Measurements from ENCODE around the gene GOLGA6L2.
"Not testable (repeated sequence)": the region's sequence is repeated elsewhere in the genome, so short reads cannot be mapped to it uniquely, and the experiment has no call there.

GOLGA6L2 gene

GRCh38 chr15:23425327-23425726 lies 21.7 kb downstream of the GOLGA6L2 start:
- not testable (repeated sequence) for DNase-seq (ENCODE audit: low read depth)

- no peak for DNase-seq (ENCODE audit: low read depth)
These were observed 22.7 kb downstream of the GOLGA6L2 start for GRCh38 chr15:23424111-23424904.

DNA sequence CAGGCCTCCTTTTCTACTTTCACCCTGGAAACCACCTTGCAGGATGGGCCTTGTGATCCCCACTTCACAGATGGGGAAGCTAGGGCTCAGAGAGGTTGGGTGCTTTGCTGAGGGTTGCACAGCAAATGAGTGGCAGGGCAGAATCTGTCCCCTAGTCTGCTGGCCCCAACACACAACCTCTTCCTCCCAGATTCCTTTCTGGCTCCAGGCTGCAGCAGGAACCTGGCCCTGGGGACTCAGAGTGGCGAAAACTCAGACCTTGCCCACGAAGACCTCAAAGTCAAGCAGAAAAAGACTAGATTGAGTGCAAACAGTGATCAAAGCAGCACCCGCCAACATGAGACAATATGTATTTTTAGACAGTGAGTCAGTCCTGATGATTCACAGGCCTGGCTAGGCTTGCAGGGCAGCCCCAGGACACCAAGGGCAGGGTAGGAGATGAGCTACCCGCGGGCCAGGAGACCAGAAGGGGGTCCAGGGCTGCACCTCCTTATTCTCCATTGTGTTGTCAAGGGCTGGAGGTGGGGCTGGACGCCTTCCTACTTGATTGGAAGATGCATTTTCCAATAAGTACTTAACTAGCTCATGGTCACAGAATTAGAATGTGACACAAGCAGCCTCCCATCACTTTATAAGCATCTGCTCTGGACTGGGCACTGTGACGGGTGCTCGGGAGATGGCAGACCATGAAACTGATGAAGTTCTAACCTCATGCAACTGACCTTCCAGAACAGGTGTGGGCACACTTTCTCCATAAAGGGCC lies 23.9 kb downstream of the GOLGA6L2 start:
- DNase-seq (ENCODE audit: low read depth), result no peak

DNA sequence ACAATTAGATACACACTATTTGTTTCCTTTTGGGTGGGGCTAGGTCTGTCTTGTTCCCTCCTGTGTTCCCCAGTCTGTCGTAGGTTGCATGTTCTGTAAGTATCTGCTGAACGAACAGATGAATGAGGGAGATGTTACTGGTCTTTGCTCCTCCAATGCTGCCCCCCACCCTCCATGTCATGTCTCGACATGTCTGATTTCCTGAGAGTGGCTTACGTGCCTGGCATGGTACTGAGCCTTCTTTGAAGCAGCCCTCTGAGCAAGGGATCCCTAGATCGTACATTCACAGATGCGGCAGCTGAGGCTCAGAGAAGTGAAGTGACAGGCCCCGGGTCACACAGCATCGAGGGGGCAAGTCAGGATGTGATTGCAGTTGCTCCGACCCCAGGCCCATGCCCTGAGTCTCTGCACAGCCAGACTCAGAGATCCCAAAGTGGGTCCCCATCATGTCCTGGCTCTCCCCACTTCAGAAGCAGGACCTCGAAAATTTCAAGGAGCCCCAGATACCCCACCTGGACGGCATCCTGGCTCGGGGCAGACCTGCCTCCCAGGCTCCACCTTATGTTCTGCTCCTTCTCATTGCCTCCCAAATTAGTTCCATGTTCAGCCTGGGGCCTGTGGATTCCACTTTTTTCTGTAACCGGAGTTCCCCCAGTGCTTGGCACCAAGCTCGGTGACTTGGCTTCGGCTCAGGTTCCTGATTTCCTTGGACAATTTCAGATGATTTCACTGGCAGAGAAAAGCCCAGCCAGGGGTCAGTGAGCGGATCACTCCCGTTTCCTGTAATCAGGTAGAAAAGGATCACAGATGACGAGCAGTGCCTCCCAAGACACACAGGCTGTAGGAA lies 24.7 kb downstream of the GOLGA6L2 start:
- no peak for DNase-seq (ENCODE audit: low read depth)

DNA sequence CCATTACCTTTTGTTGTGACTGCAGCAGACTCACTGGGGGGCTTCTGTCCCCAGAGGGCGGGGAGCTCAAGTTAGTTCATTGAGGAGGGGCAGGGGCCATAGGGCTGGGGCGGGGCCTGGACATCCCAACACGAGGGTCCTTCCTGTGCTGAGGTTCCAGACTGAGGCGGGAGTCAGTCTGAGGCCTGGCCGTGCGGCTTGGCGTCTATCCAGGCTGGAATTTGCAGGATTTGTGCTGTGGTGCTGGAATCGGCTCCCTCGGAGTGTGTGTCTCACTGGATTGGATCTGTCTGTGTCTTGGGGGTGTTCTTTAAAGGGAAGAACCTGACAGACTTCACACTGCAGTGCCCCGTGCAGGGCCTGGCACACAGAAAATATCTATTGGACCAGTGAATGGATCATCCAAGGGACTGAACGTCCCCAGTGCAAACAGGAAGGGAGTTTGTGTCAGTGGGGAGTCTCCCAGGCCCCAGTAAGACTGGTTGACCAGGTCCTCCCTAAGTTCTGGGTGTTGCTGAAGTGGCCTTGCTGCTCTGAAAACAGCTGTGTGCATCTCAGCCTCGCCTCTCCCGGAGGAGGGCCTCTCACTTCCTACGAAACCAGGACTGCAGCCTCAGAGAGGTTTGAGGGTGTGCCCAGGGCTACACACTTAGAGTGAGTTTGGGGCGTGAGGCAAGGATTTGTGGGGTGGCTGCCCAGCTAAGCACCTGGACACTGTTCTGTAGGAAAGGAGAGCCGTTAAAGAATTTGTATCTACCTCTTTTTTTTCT lies 26.1 kb downstream of the GOLGA6L2 start:
- DNase-seq (ENCODE audit: low read depth), result no peak

DNA sequence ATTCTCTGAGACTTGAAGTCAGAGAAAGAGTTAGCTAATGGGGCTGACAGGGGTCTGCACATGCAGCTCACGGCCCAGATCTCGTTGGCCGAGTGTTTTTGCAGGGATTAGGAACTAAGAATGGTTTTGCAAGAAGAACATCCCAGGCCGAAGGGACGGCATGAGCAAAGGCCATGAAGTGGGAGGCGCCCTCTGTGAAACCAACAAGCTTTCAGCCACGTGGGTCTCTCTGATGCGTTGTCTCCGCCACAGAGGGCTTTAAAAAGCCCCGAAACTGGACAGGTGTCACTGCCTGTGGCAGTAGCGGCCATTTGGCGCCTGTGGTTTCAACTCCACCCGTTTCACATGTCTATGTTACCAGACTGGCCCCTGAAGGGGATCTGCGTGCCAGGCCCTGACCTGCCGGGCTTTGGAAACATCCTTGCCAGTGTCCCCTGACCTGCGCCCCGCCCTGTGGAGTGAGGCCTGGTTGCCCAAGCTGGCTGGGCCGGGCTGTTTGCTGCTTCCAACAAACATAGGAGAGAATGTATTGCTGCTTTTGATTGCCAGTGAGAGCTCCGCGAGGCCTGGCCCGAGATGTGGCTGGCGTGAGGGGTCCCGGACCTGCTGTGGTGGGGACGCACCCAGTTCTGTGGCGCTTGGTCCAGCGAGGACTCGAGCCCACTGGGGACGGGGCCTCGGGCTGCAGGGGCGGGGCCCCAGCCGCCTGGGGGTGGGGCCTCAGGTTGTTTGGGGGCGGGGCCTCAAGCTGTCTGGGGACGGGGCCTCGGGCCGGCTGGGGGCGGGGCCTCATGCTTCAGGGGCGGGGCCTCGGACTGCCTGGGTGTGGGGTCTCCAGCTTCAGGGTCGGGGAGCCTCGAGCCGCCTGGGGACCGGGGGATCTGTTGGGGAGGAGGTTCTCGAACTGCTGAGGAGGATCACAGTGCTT lies 30.4 kb downstream of the GOLGA6L2 start:
- DNase-seq (ENCODE audit: low read depth), result no peak

- not testable (repeated sequence) for DNase-seq (ENCODE audit: low read depth)
These were observed 31.2 kb downstream of the GOLGA6L2 start for GRCh38 chr15:23415866-23416265.

GRCh38 chr15:23415321-23415865 lies 31.6 kb downstream of the GOLGA6L2 start:
- no peak for DNase-seq (ENCODE audit: low read depth)

DNA sequence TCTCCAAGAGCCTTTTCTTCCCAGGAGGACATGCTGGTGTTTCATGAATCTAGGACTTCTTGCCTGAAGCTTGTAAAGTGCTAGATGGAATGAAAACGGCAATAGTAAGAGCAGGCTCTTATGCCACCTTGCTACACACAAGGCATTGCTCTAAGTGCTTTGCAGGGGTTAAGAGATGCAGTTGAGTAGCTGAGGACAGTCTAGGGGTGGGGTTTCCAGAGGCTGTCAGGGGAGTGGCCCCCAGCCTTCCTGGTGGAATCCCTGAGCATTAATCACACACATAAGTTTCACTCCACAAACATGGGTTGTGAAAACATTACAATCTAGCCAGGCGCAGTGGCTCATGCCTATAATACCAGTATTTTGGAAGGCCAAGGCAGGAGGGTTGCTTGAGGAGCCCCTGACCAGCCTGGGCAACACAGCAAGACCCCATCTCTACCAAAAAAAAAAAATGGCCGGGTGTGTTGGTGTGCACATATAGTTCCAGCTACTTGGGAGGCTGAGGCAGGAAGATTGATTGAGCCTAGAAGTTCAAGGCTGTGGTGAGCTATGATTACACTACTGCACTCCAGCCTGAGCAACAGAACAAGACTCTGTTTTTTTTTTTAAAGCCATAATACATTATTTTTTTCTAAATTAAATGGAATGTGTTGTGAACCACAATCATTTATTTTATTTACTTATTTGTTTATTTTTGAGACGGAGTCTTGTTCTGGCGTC lies 34.0 kb downstream of the GOLGA6L2 start:
- not testable (repeated sequence) for DNase-seq (ENCODE audit: low read depth)

- no peak for DNase-seq (ENCODE audit: low read depth)
These were observed 35.2 kb downstream of the GOLGA6L2 start for GRCh38 chr15:23411841-23412240.

DNA sequence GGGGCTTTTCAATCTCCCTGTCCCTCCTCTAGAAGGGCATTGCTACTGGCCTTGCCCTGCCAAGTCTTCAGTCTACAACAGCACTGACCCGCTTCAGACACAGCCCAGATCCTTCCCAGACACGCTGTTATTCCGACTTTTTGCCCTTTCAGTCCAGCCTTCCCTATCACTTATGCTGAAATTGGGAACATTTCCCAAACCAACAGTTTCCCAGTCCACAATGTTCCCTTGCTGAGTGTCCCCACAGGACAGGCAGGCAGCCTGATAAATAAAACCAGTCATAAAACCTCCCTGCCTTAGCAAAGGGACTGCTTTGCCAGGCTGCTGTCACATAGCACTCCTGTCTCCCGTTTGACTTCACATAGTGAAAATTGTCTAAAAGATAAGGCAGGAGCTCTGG lies 43.5 kb downstream of the GOLGA6L2 start:
- DNase-seq (ENCODE audit: low read depth), result no peak

DNA sequence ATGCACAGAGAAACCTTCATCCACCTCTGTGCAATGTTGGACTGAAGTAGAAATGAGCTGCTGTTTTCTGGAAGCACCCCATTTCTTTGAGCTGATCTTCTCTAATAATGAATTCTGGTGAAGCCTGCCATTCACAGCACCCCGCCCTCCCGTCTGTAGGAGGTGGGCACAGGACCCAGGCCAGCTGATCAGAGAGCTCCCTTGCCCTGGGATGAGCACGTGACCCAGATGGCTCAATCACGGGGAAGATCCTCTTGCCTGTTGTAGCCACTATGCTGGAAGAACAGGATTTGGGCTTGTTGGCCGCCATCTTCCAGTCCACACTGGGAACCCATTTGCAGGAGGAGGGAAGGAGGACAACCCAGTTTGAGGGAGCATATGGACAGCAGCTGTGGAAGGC lies 44.5 kb downstream of the GOLGA6L2 start:
- DNase-seq (ENCODE audit: low read depth), result no peak

- DNase-seq (ENCODE audit: low read depth), result no peak
These were observed 44.9 kb downstream of the GOLGA6L2 start for GRCh38 chr15:23402140-23402539.

GRCh38 chr15:23401627-23402026 lies 45.4 kb downstream of the GOLGA6L2 start:
- DNase-seq (ENCODE audit: low read depth), result no peak

GRCh38 chr15:23399207-23399606 lies 47.8 kb downstream of the GOLGA6L2 start:
- DNase-seq (ENCODE audit: low read depth), result not testable (repeated sequence)

DNA sequence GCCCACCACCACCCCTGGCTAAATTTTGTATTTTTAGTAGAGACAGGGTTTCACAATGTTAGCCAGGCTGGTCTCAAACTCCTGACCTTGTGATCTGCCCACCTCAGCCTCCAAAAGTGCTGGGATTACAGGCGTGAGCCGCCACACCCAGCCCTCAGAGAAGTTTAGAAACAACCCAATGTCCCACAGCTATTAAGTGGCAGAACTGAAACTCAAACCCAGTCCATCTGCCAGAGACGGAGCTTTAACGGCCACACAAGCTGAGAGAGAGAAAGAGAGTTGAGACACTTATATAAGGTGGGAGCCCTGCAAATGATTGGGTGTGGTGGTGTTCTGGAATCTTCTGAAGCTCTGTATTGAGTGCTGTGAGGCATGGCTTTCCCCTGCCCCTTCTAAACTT lies 48.7 kb downstream of the GOLGA6L2 start:
- not testable (repeated sequence) for DNase-seq (ENCODE audit: low read depth)

- no peak for DNase-seq (ENCODE audit: low read depth)
These were observed 49.3 kb downstream of the GOLGA6L2 start for GRCh38 chr15:23397779-23398178.

GRCh38 chr15:23395832-23396231 lies 51.2 kb downstream of the GOLGA6L2 start:
- DNase-seq (ENCODE audit: low read depth), result no peak

DNA sequence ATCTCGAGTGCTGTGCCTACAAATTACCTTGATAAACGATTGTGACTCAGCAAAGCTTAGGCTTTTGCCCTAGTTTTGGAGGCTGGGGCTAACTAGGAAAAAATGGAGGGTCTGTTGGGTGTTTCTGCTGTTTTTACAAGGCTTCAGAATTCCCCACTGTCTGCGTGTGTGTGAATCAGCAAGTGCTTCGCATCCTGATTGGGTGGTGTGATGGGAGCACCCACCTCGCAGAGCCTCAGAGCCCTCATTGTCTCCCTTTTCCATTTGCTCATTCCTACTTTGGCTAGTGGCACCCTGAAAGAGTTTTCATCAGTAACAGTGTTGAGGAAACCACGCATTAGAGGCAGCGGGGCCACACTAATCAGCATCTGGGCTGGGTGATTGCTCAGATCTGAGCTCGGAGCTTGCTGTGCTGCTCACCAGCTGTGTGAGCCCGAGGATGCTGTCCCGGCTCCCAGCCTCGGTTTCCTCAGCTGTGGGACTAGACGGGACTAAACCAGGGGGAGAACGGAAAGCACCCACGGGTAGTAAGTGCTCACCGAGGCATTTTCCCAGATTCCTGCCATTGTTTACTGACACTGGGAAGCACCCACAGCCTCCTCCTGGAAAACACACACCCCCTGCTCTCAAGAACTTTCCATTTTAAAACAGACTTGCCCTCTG lies 51.9 kb downstream of the GOLGA6L2 start:
- no peak for DNase-seq (ENCODE audit: low read depth)

All from stimulated activated CD8-positive, alpha-beta memory T cell treated with anti-CD3 and anti-CD28 coated beads, Interleukin-12 subunit alpha, Interleukin-12 subunit beta, amount 100 ng/mL, for 1 hour (primary cell).